IPS-20b (cell line): ENCODE data around the gene SOX13.
"Not testable (repeated sequence)": the region's sequence is repeated elsewhere in the genome, so short reads cannot be mapped to it uniquely, and the experiment has no call there.

Experiments used
- H3K27ac ChIP-seq: one replicate; pipeline ENCODE4 v1.5.1; 2013; ENCODE audit warnings: low read length
- H3K27me3 ChIP-seq: 2 replicates; pipeline ENCODE4 v1.6.1; 2013; ENCODE audit warnings: mild to moderate bottlenecking, low read length, inconsistent platforms; ENCODE audit not compliant: insufficient read depth
- H3K36me3 ChIP-seq: 2 replicates; pipeline ENCODE4 v1.6.1; 2013; ENCODE audit warnings: low read depth, mild to moderate bottlenecking, inconsistent platforms, low read length, moderate library complexity; ENCODE audit not compliant: insufficient read depth
- H3K4me1 ChIP-seq: 2 replicates; pipeline ENCODE4 v1.6.1; 2013; ENCODE audit warnings: mild to moderate bottlenecking, control low read depth, inconsistent platforms, low read length, moderate library complexity; ENCODE audit not compliant: insufficient read depth
- H3K4me3 ChIP-seq: 2 replicates; pipeline ENCODE4 v1.5.1; 2013; ENCODE audit warnings: mild to moderate bottlenecking, low read length, inconsistent platforms
- H3K9ac ChIP-seq: 2 replicates; pipeline ENCODE4 v1.6.1; 2013; ENCODE audit warnings: low read depth, mild to moderate bottlenecking, inconsistent platforms, low read length, moderate library complexity
- H3K9me3 ChIP-seq: 2 replicates; pipeline ENCODE4 v1.6.1; 2013; ENCODE audit warnings: mild to moderate bottlenecking, low read depth, low read length, inconsistent platforms; ENCODE audit not compliant: insufficient read depth

SOX13 gene

GRCh38 chr1:204089044-204089751 lies 16.3 kb downstream of the SOX13 start:
- Histone ChIP-seq H3K9me3 (no peaks in the 10 kb centered on the region), H3K4me3 (no peak overlapping the region), H3K9ac (no peak overlapping the region), H3K27ac (peak overlapping the region; percentile 18), H3K4me1 (peaks cover 70% of the 10 kb centered on the region), H3K27me3 (no peaks in the 10 kb centered on the region), H3K36me3 (no peaks in the 10 kb centered on the region)

GRCh38 chr1:204090132-204090531 lies 17.2 kb downstream of the SOX13 start:
- not testable (repeated sequence) for H3K9me3 ChIP-seq, H3K36me3 ChIP-seq, H3K27ac ChIP-seq, H3K27me3 ChIP-seq, H3K9ac ChIP-seq, H3K4me3 ChIP-seq
- peaks cover 73% of the 10 kb centered on the region for H3K4me1 ChIP-seq

- no peaks in the 10 kb centered on the region for H3K9me3 ChIP-seq
- no peak overlapping the region for H3K4me3 ChIP-seq
- H3K9ac ChIP-seq: no peak overlapping the region
- no peaks in the 10 kb centered on the region for H3K36me3 ChIP-seq
- peaks cover 72% of the 10 kb centered on the region for H3K4me1 ChIP-seq
- no peaks in the 10 kb centered on the region for H3K27me3 ChIP-seq
- H3K27ac ChIP-seq: no peak overlapping the region
Measured at GRCh38 chr1:204091066-204091465, 18.2 kb downstream of the SOX13 start.

- H3K9ac ChIP-seq: no peak overlapping the region
- H3K4me1 ChIP-seq: peaks cover 74% of the 10 kb centered on the region
- H3K9me3 ChIP-seq: no peaks in the 10 kb centered on the region
- H3K36me3 ChIP-seq: no peaks in the 10 kb centered on the region
- no peaks in the 10 kb centered on the region for H3K27me3 ChIP-seq
- no peak overlapping the region for H3K4me3 ChIP-seq
- no peak overlapping the region for H3K27ac ChIP-seq
Measured at GRCh38 chr1:204091787-204092312, 18.9 kb downstream of the SOX13 start.

- Histone ChIP-seq H3K4me3 (no peak overlapping the region), H3K36me3 (no peaks in the 10 kb centered on the region)
Measured at GRCh38 chr1:204092632-204093420, 19.9 kb downstream of the SOX13 start.

GRCh38 chr1:204093421-204093717 lies 20.5 kb downstream of the SOX13 start:
- Histone ChIP-seq H3K27ac (no peak overlapping the region), H3K9me3 (no peaks in the 10 kb centered on the region), H3K4me1 (peaks cover 63% of the 10 kb centered on the region)

More at GRCh38 chr1:204092632-204093420, 19.9 kb downstream of the SOX13 start:
- peaks cover 68% of the 10 kb centered on the region for H3K4me1 ChIP-seq
- H3K9ac ChIP-seq: no peak overlapping the region
- no peaks in the 10 kb centered on the region for H3K27me3 ChIP-seq
- H3K27ac ChIP-seq: no peak overlapping the region
- no peaks in the 10 kb centered on the region for H3K9me3 ChIP-seq

GRCh38 chr1:204093781-204094180 lies 20.9 kb downstream of the SOX13 start:
- Histone ChIP-seq H3K27me3 (no peaks in the 10 kb centered on the region), H3K9me3 (no peaks in the 10 kb centered on the region), H3K27ac (no peak overlapping the region), H3K36me3 (no peaks in the 10 kb centered on the region), H3K4me3 (peak overlapping the region; percentile 34), H3K9ac (no peak overlapping the region), H3K4me1 (peaks cover 63% of the 10 kb centered on the region)

More at GRCh38 chr1:204093421-204093717, 20.5 kb downstream of the SOX13 start:
- Histone ChIP-seq H3K36me3 (no peaks in the 10 kb centered on the region), H3K9ac (no peak overlapping the region), H3K4me3 (no peak overlapping the region), H3K27me3 (no peaks in the 10 kb centered on the region)

- no peaks in the 10 kb centered on the region for H3K27me3 ChIP-seq
- no peaks in the 10 kb centered on the region for H3K9me3 ChIP-seq
- peak overlapping the region; percentile 25 for H3K27ac ChIP-seq
- no peak overlapping the region for H3K9ac ChIP-seq
- peak overlapping the region; percentile 34 for H3K4me3 ChIP-seq
- H3K4me1 ChIP-seq: peaks cover 59% of the 10 kb centered on the region
- no peaks in the 10 kb centered on the region for H3K36me3 ChIP-seq
Measured at GRCh38 chr1:204094313-204094729, 21.4 kb downstream of the SOX13 start.

GRCh38 chr1:204094856-204095634 lies 22.1 kb downstream of the SOX13 start:
- Histone ChIP-seq H3K36me3 (no peaks in the 10 kb centered on the region), H3K27ac (peak overlapping the region; percentile 25), H3K27me3 (no peaks in the 10 kb centered on the region), H3K4me3 (peak overlapping the region; percentile 34; the same call in 1 of the 2 replicates), H3K9ac (peak overlapping the region; percentile 33; the same call in 1 of the 2 replicates), H3K9me3 (no peaks in the 10 kb centered on the region), H3K4me1 (peaks cover 52% of the 10 kb centered on the region)

- no peak overlapping the region for H3K9ac ChIP-seq
Measured at GRCh38 chr1:204096931-204097330, 24.0 kb downstream of the SOX13 start.

GRCh38 chr1:204098683-204099082 lies 25.8 kb downstream of the SOX13 start:
- Histone ChIP-seq H3K27me3 (no peaks in the 10 kb centered on the region), H3K4me3 (no peak overlapping the region), H3K9me3 (no peaks in the 10 kb centered on the region), H3K9ac (no peak overlapping the region), H3K36me3 (no peaks in the 10 kb centered on the region), H3K4me1 (peaks cover 58% of the 10 kb centered on the region), H3K27ac (no peak overlapping the region)

More at GRCh38 chr1:204096931-204097330, 24.0 kb downstream of the SOX13 start:
- H3K4me1 ChIP-seq: peaks cover 54% of the 10 kb centered on the region
- H3K27me3 ChIP-seq: no peaks in the 10 kb centered on the region
- H3K27ac ChIP-seq: peak overlapping the region; percentile 22
- H3K4me3 ChIP-seq: no peak overlapping the region
- no peaks in the 10 kb centered on the region for H3K9me3 ChIP-seq
- no peaks in the 10 kb centered on the region for H3K36me3 ChIP-seq
